HEK293 (cell line): ENCODE results near the gene DLX3.
A peak's percentile ranks its signal among the peaks of the same experiment; 100 is the strongest.

ENCODE experiments used
- CTCF ChIA-PET: fragments of 350-600 bp; formaldehyde crosslinking; extraction: SDS; loops from one replicate; lab custom pipeline; 2021; ENCODE audit warnings: antibody characterized with exemption; lab: Yijun Ruan, JAX
- POLR2A ChIA-PET: fragments of 300-600 bp; formaldehyde crosslinking; extraction: SDS; loops from one replicate; lab custom pipeline; 2020; ENCODE audit warnings: antibody characterized with exemption, inconsistent platforms; lab: Yijun Ruan, JAX
- H3K27ac ChIP-seq: fragments of 200-500 bp; sonication (Bioruptor generic); 2 replicates; pipeline ENCODE4 v1.5.1; 2014; ENCODE audit warnings: low read depth, low read length, control low read depth, inconsistent platforms; ENCODE audit errors: extremely low read depth
- H3K36me3 ChIP-seq, 2 experiments: fragments of 200-500 bp in 1 of 2; sonication (Bioruptor generic) in 1 of 2; 1 replicate in 1 of 2; 2 replicates in 1 of 2; pipeline ENCODE4 v1.5.1; 2014 to 2017; ENCODE audit warnings: inconsistent platforms in 2 of 2, low read length in 2 of 2; ENCODE audit not compliant: control insufficient read depth in 2 of 2, insufficient read depth in 1 of 2
- H3K4me1 ChIP-seq: fragments of 200-500 bp; sonication (Bioruptor generic); 2 replicates; pipeline ENCODE4 v1.5.1; 2014; ENCODE audit warnings: mild to moderate bottlenecking, low read length, inconsistent platforms; ENCODE audit not compliant: control insufficient read depth, insufficient read depth
- H3K4me3 ChIP-seq: 2 replicates; pipeline ENCODE4 v1.5.1; 2011; ENCODE audit warnings: low read depth, mild to moderate bottlenecking, control low read depth, low read length, moderate library complexity
- H3K9me3 ChIP-seq: fragments of 200-500 bp; sonication (Bioruptor generic); 2 replicates; pipeline ENCODE4 v1.5.1; 2014; ENCODE audit warnings: low read depth, low read length, inconsistent platforms; ENCODE audit not compliant: control insufficient read depth, insufficient read depth
- BCL11A ChIP-seq: fragments of 450-650 bp; formaldehyde crosslinking; IDR thresholded peaks from 2 replicates; pipeline ENCODE4 v1.5.1; 2016; ENCODE audit warnings: low read depth, missing biosample characterization, missing genetic modification characterization
- KLF1 ChIP-seq: fragments of 450-650 bp; formaldehyde crosslinking; IDR thresholded peaks from 2 replicates; pipeline ENCODE4 v1.5.1; 2016; ENCODE audit warnings: missing biosample characterization, missing genetic modification characterization
- KLF8 ChIP-seq: fragments of 450-650 bp; formaldehyde crosslinking; IDR thresholded peaks from 2 replicates; pipeline ENCODE4 v1.5.1; 2016; ENCODE audit warnings: missing biosample characterization, missing genetic modification characterization
- PRDM10 ChIP-seq: fragments of 450-650 bp; formaldehyde crosslinking; IDR thresholded peaks from 2 replicates; pipeline ENCODE4 v1.5.1; 2016; ENCODE audit warnings: missing biosample characterization, missing genetic modification characterization
- SP7 ChIP-seq: fragments of 450-650 bp; formaldehyde crosslinking; IDR thresholded peaks from 2 replicates; pipeline ENCODE4 v1.5.1; 2016; ENCODE audit warnings: missing biosample characterization, missing genetic modification characterization
- ZBTB26 ChIP-seq: fragments of 450-650 bp; formaldehyde crosslinking; optimal IDR thresholded peaks from 2 replicates; pipeline ENCODE3; 2016; ENCODE audit warnings: missing biosample characterization, mild to moderate bottlenecking, missing genetic modification characterization
- ZBTB8A ChIP-seq: fragments of 450-650 bp; formaldehyde crosslinking; IDR thresholded peaks from 2 replicates; pipeline ENCODE4 v1.5.1; 2016; ENCODE audit warnings: missing biosample characterization, missing genetic modification characterization
- ZFHX2 ChIP-seq: fragments of 450-650 bp; formaldehyde crosslinking; conservative IDR thresholded peaks from 2 replicates; pipeline ENCODE4 v1.5.1; 2016; ENCODE audit warnings: missing biosample characterization, missing genetic modification characterization
- ZFP37 ChIP-seq: fragments of 450-650 bp; formaldehyde crosslinking; IDR thresholded peaks from 2 replicates; pipeline ENCODE4 v1.5.1; 2016; ENCODE audit warnings: missing biosample characterization, missing genetic modification characterization
- ZNF114 ChIP-seq: fragments of 450-650 bp; formaldehyde crosslinking; IDR thresholded peaks from 2 replicates; pipeline ENCODE4 v1.5.0; 2017; ENCODE audit warnings: missing biosample characterization, missing genetic modification characterization
- ZNF140 ChIP-seq: fragments of 450-650 bp; formaldehyde crosslinking; IDR thresholded peaks from 2 replicates; pipeline ENCODE4 v1.5.1; 2016; ENCODE audit warnings: missing biosample characterization, missing genetic modification characterization
- ZNF2 ChIP-seq: fragments of 450-650 bp; formaldehyde crosslinking; IDR thresholded peaks from 2 replicates; pipeline ENCODE4 v1.5.1; 2016; ENCODE audit warnings: missing biosample characterization, missing genetic modification characterization
- ZNF24 ChIP-seq: fragments of 450-650 bp; formaldehyde crosslinking; IDR thresholded peaks from 2 replicates; pipeline ENCODE4 v1.5.1; 2016; ENCODE audit warnings: missing biosample characterization, missing genetic modification characterization
- ZNF280D ChIP-seq: fragments of 450-650 bp; formaldehyde crosslinking; IDR thresholded peaks from 2 replicates; pipeline ENCODE4 v1.5.1; 2016; ENCODE audit warnings: missing biosample characterization, missing genetic modification characterization
- ZNF510 ChIP-seq: fragments of 450-650 bp; formaldehyde crosslinking; IDR thresholded peaks from 2 replicates; pipeline ENCODE4 v1.5.1; 2018; ENCODE audit warnings: mild to moderate bottlenecking, missing genetic modification characterization, missing biosample characterization; ENCODE audit not compliant: insufficient replicate concordance
- ZNF560 ChIP-seq: fragments of 450-650 bp; formaldehyde crosslinking; IDR thresholded peaks from 2 replicates; pipeline ENCODE4 v1.5.1; 2017; ENCODE audit warnings: missing biosample characterization, missing genetic modification characterization, borderline replicate concordance
- ZNF610 ChIP-seq: fragments of 450-650 bp; formaldehyde crosslinking; IDR thresholded peaks from 2 replicates; pipeline ENCODE4 v1.5.1; 2016; ENCODE audit warnings: missing biosample characterization, missing genetic modification characterization, borderline replicate concordance
- ZNF654 ChIP-seq: fragments of 450-650 bp; formaldehyde crosslinking; IDR thresholded peaks from 2 replicates; pipeline ENCODE4 v1.5.1; 2016; ENCODE audit warnings: low read depth, missing biosample characterization, missing genetic modification characterization
- ZNF664 ChIP-seq: fragments of 450-650 bp; formaldehyde crosslinking; IDR thresholded peaks from 2 replicates; pipeline ENCODE4 v1.5.1; 2016; ENCODE audit warnings: missing biosample characterization, missing genetic modification characterization
- ZNF692 ChIP-seq: fragments of 450-650 bp; formaldehyde crosslinking; IDR thresholded peaks from 2 replicates; pipeline ENCODE4 v1.5.1; 2016; ENCODE audit warnings: missing biosample characterization, missing genetic modification characterization
- ZNF768 ChIP-seq: fragments of 450-650 bp; formaldehyde crosslinking; IDR thresholded peaks from 2 replicates; pipeline ENCODE4 v1.5.1; 2018; ENCODE audit warnings: missing biosample characterization, mild to moderate bottlenecking, missing genetic modification characterization
- ZSCAN30 ChIP-seq: fragments of 450-650 bp; IDR thresholded peaks from 2 replicates; pipeline ENCODE4 v1.5.1; 2018; ENCODE audit warnings: missing biosample characterization, mild to moderate bottlenecking, missing genetic modification characterization, moderate library complexity
- ZXDB ChIP-seq: fragments of 450-650 bp; formaldehyde crosslinking; IDR thresholded peaks from 2 replicates; pipeline ENCODE4 v1.5.1; 2016; ENCODE audit warnings: missing biosample characterization, missing genetic modification characterization

Gene DLX3

GRCh38 chr17:49997301-49997650 is 2.3 kb upstream of the DLX3 start:
- Histone ChIP-seq H3K4me3 (no peak overlapping the region), H3K4me1 (peaks cover 4% of the 10 kb centered on the region), H3K36me3 (no peaks in the 10 kb centered on the region), H3K9me3 (no peaks in the 10 kb centered on the region), H3K27ac (no peak overlapping the region)
- ChIA-PET CTCF (interaction anchor here (0.6 to 9.8 kb wide), 74 partner anchors 8 to 707 kb away, joined by 3 to 526 read pairs (median 15); partner anchors contain the start of genes ITGA3, NXPH3, PDK2 and SLC35B1), POLR2A (interaction anchor here (0.8 to 2.7 kb wide), 5 partner anchors 45 to 290 kb away, joined by 3 to 11 read pairs (median 4); partner anchors contain the start of gene SLC35B1)
- TF ChIP-seq ZNF114 (tag by site-specific recombination) (no peak), ZNF24 (tag by site-specific recombination) (peak; percentile 49; the same call in 1 of the 2 replicates)

- POLR2A ChIA-PET: interaction anchor here (0.6 to 2.7 kb wide), 6 partner anchors 45 to 583 kb away, joined by 3 to 11 read pairs (median 4); no protein-coding TSS in a partner anchor
- Histone ChIP-seq H3K27ac (no peak overlapping the region; the same call in 1 of the 2 replicates), H3K36me3 (no peaks in the 10 kb centered on the region), H3K9me3 (no peaks in the 10 kb centered on the region), H3K4me1 (peaks cover 4% of the 10 kb centered on the region), H3K4me3 (peak overlapping the region; percentile 43)
- CTCF ChIA-PET: interaction anchor here (0.6 to 9.8 kb wide), 83 partner anchors 9 to 589 kb away, joined by 3 to 526 read pairs (median 10); partner anchors contain the start of genes ITGA3, NXPH3, PDK2 and SLC35B1
- no peak for TF ChIP-seq ZNF610 (tag by site-specific recombination)
- no peak for TF ChIP-seq ZNF664 (tag by site-specific recombination)
- TF ChIP-seq ZXDB (tag by site-specific recombination): no peak
- TF ChIP-seq BCL11A: no peak
- TF ChIP-seq ZNF560 (tag by site-specific recombination): no peak
- TF ChIP-seq ZNF510 (tag by site-specific recombination): no peak
- 0 out of 2 replicates have a peak, but pooled peaks have one; percentile 18 for TF ChIP-seq ZBTB8A (tag by site-specific recombination)
- no peak for TF ChIP-seq ZNF768 (tag by site-specific recombination)
- TF ChIP-seq SP7 (tag by site-specific recombination): peak; percentile 56; the same call in 1 of the 2 replicates
- TF ChIP-seq KLF1 (tag by site-specific recombination): peak; percentile 4; the same call in 1 of the 2 replicates
- TF ChIP-seq KLF8 (tag by site-specific recombination): 0 out of 2 replicates have a peak, but pooled peaks have one; percentile 23
- TF ChIP-seq ZBTB26 (tag by site-specific recombination): peak; percentile 26
- TF ChIP-seq ZFP37 (tag by site-specific recombination): 0 out of 2 replicates have a peak, but pooled peaks have one; percentile 68
- TF ChIP-seq ZNF280D (tag by site-specific recombination): peak; percentile 15; the same call in 1 of the 2 replicates
- TF ChIP-seq ZNF2 (tag by site-specific recombination): 0 out of 2 replicates have a peak, but pooled peaks have one; percentile 22
- peak; percentile 90 for TF ChIP-seq ZNF654 (tag by site-specific recombination)
- 0 out of 2 replicates have a peak, but pooled peaks have one; percentile 40 for TF ChIP-seq ZNF692 (tag by site-specific recombination)
- TF ChIP-seq ZSCAN30: 0 out of 2 replicates have a peak, but pooled peaks have one; percentile 15
- TF ChIP-seq PRDM10 (tag by site-specific recombination): peak; percentile 62
- peak; percentile 52; the same call in 1 of the 2 replicates for TF ChIP-seq ZFHX2 (tag by site-specific recombination)
- TF ChIP-seq ZNF140 (tag by site-specific recombination): no peak
Observed at GRCh38 chr17:49996495-49997300, 1.7 kb upstream of the DLX3 start.
